ENCODE measurements around the gene ESRRG.
"Not testable (repeated sequence)": the region's sequence is repeated elsewhere in the genome, so short reads cannot be mapped to it uniquely, and the experiment has no call there.

The ESRRG gene

DNA sequence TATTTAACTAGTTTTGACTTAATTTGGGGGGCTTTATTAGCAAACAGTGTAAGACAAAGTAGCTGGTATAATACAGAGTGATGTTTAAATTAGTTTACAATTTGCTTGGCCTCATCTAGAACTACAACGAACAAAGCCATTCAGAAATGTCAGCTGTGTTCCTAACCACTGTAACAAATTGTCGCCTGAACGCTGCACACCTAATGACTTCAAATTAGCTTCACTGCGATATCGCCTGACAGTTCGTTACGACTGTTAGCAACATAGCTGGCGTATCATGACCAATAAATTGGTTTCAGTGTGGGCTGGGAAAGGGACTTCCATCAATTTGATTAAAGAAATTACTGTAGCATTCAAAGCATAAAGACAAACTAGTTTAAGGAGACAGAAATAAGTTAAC is 160.1 kb downstream of the ESRRG start:
- no peak for DNase-seq (ENCODE audit: low spot score)

GRCh38 chr1:216562383-216562782 is 160.8 kb downstream of the ESRRG start:
- no peak for DNase-seq (ENCODE audit: low spot score)

- DNase-seq (ENCODE audit: low spot score) = no peak
Measured at GRCh38 chr1:216560527-216560926, 162.7 kb downstream of the ESRRG start.

DNA sequence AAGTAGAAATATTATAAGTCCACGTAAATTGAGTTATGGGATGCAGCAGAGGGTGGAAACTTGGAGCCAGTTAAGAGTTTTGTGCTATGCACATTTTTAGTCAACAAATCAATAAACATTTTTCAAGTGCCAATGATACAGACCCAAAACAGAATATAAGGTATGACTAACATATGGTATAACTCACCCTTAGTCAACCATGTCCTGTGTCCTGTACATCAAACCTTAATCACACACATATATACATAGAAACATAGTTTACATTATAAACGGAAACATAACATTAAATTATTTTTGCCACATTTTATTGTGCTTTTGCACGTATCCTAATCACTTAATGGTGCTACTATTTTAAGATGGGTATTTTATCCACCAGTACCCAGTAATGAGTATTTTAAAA is 163.9 kb downstream of the ESRRG start:
- no peak for DNase-seq (ENCODE audit: low spot score)

DNA sequence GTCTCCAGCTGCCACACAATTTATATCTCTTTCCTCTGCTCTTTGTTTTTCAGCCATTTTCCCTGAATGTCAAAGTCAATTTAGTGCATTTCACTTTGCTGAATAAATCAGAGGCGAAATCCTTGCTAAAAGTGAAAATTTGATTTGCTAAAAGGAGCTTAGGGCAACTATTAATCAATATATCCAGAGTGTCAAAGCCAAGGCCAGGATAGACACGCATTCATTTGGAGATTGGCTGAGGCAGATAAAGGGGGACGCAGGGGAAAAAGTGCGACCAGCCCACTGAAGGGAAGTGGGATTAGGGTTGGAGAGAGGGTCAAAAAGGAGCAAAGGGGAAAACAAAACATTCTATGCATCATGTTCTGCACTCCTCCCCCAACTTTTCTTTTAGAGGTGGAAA is 167.6 kb downstream of the ESRRG start:
- no peak for DNase-seq (ENCODE audit: low spot score)

- peak; percentile 69 for DNase-seq (ENCODE audit: low spot score)
Measured at GRCh38 chr1:216554934-216555333, 168.3 kb downstream of the ESRRG start.

DNA sequence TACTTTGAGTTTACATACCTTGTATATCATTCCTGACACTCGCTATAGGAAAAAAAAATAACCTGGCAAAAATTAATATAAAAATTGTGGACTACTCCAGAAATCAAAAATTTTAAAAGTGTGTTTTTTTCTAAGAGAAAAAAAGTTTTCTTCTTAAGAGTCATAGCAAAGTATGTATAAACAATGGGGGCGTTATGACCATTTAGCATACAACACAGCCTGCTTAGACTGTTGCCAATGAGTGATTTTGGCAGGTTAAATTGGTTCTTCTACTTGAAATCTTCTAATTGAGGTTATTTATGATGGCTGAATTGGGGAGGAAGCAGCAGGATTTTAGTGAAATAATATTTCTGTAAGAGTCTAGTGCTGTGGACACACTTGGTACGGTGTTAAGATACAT is 169.5 kb downstream of the ESRRG start:
- DNase-seq (ENCODE audit: low spot score) = no peak

DNA sequence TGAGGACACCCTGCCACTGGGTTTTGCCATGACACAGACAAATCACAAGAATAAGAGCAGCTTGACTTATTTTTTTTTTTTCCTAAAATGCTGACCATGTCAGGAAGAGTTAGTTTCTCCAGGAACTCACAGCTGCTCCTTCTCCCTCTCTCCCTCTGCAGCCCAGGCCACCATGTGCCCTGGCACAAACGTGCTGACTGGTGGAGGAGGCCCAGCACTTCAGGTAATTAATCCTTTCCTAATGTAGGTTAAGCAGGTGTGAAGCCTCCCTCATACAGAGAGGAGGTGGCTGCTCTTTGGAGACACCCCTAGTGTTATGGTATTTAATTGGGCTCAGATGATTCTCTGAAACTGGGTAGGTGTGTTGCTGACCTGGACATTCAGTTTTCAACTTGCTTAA is 170.2 kb downstream of the ESRRG start:
- DNase-seq (ENCODE audit: low spot score) = no peak

DNA sequence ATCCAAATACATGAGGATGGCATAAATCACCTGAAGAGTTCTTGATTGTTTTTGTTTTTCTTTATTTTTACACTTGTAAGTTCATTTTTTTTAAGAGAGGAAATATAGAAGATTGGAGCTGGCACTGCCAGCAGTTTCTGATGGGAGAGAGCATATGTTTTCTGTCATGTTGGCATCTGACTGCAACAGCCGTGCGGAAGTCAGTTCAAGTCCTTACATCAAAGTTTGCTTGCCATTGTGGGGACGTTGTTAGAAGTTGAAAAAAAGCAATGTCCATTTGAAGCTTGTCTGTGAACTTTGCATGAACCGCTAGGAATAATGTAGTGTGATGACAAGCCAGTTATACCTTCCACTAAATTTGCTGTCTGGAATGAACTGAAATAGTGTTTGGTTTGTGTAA is 173.4 kb downstream of the ESRRG start:
- DNase-seq (ENCODE audit: low spot score) = no peak

GRCh38 chr1:216542741-216543140 is 180.5 kb downstream of the ESRRG start:
- no peak for DNase-seq (ENCODE audit: low spot score)

- DNase-seq (ENCODE audit: low spot score) = no peak
Measured at GRCh38 chr1:216542263-216542662, 181.0 kb downstream of the ESRRG start.

DNA sequence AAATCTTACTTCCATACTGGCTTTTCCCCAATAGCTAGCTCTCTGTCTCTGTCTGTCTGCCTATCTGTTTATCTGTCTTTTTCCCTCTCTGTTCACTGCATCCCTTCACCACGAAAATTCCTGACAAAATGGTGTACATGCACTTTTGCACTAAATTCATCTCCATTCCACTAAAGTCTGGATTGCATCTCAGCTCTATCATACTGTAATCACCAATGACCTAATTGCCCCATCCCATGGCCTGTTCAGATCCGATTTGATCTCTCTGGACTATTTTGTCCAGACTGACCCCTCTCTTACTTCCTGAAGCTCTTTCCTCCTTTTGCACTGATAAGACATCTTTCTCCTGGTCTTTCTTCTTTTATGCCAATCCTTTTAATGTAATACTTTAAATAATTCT is 187.5 kb downstream of the ESRRG start:
- DNase-seq (ENCODE audit: low spot score) = no peak

GRCh38 chr1:216535059-216535458 is 188.2 kb downstream of the ESRRG start:
- no peak for DNase-seq (ENCODE audit: low spot score)

- DNase-seq (ENCODE audit: low spot score) = no peak
Measured at GRCh38 chr1:216533776-216534175, 189.5 kb downstream of the ESRRG start.

GRCh38 chr1:216532251-216532798 is 190.9 kb downstream of the ESRRG start:
- no peak for DNase-seq (ENCODE audit: low spot score)

DNA sequence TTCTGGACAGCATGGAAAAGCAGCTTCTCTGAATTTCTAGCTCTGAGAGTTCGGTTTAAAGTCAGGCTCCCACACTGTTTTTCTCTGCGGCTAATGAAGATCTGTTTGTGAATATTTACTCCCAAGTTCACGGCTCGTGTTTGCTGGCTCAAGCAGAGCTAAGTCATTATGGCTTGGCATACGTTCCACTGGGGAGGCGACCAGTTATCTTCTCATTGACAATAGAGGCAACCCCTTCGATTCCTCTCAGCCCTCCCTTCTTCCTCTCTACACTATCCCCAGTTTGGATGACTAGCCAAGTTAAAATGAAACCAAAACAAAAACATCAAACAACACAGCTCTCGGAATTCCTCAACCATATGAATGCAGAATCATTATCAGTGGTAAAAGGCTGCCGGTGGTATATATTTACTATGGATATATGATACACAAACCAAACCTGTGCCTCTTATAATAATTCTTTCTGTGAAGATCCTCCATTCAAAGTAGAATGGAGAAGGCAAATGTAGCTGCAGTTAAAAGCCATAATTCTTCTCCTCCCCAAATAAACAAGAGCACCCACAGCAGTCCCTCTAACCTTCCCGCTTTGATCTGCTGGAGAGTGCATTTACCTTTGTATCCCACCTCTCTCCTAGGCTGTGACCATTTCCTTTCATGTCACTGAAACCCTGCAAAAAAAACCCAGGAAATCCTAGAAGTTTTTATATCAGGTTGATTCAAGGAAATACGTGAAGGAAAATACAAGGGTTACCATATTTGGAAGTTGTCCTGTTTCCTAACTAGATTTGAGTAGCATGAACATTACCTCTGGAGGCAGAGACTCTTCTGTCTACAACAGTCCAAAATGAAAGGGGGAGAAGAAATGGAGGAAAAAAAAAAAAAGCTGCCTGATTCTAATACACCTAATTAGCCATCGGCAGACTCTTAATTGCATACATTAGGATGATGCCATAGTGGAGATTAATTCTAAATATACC is 191.7 kb downstream of the ESRRG start:
- peak; percentile 40 for DNase-seq (ENCODE audit: low spot score)

DNA sequence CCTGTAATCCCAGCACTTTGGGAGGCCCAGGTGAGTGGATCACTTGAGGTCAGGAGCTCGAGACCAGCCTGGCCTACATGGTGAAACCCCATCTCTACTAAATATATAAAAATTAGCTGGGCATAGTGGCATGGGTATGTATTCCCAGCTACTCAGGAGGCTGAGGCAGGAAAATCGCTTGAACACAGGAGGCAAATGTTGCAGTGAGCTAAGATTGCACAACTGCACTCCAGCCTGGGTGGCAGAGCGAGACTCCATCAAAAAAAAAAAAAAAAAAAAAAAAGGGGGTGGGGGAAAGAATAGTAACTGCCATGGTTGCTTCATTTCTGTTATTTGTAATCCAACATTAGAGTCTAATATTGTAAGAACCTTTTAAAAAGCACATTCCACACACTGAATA is 193.4 kb downstream of the ESRRG start:
- not testable (repeated sequence) for DNase-seq (ENCODE audit: low spot score)

- DNase-seq (ENCODE audit: low spot score) = no peak
Measured at GRCh38 chr1:216528816-216529215, 194.4 kb downstream of the ESRRG start.

- no peak for DNase-seq (ENCODE audit: low spot score)
Measured at GRCh38 chr1:216523449-216524190, 199.6 kb downstream of the ESRRG start.

- DNase-seq (ENCODE audit: low spot score) = no peak
Measured at GRCh38 chr1:216523043-216523442, 200.2 kb downstream of the ESRRG start.

DNA sequence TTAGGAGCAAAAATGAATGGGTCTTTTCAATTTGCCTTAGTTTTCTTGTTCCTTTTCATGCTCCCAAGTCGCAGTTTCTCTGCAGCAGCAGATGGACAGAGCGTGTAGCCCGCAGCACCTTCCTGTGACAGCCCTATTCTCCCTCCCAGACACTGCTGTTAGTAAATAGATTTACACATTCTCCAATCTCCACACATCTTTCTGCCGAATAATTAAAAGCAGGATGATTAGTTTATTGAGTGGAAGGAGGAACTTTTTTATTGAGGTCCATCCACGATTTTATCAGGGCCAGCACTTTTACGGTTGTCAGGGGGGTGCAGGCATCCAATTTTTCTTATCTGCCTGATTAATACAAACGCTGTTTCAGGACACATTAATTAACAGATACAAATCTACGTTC is 201.8 kb downstream of the ESRRG start:
- DNase-seq (ENCODE audit: low spot score) = no peak

- no peak for DNase-seq (ENCODE audit: low spot score)
Measured at GRCh38 chr1:216518844-216519627, 204.2 kb downstream of the ESRRG start.
